OCI-LY1 (cell line): Measurements from ENCODE around the gene NPC2.

Experiments
- H2AFZ ChIP-seq: fragments of 200-600 bp; sonication (generic), shearing (Covaris generic); 2 replicates; pipeline ENCODE4 v1.6.0; 2014; ENCODE audit warnings: antibody characterized with exemption, mild to moderate bottlenecking, low read length
- H3F3A ChIP-seq: fragments of 200-600 bp; sonication (generic), shearing (Covaris generic); 2 replicates; pipeline ENCODE4 v1.6.0; 2014; ENCODE audit warnings: mild to moderate bottlenecking, antibody characterized with exemption, low read length, moderate library complexity; ENCODE audit not compliant: insufficient read depth
- H3K27ac ChIP-seq: fragments of 200-600 bp; sonication (generic); 2 replicates; pipeline ENCODE4 v1.5.1; 2014; ENCODE audit warnings: low read length, mixed run types, mild to moderate bottlenecking, low read depth; ENCODE audit not compliant: poor library complexity, severe bottlenecking
- H3K27me3 ChIP-seq: fragments of 200-600 bp; sonication (generic); 2 replicates; pipeline ENCODE4 v1.6.0; 2014; ENCODE audit warnings: antibody characterized with exemption, mild to moderate bottlenecking, low read length, moderate library complexity; ENCODE audit not compliant: insufficient read depth
- H3K36me3 ChIP-seq: fragments of 200-600 bp; sonication (generic); 2 replicates; pipeline ENCODE4 v1.6.1; 2014; ENCODE audit warnings: mild to moderate bottlenecking, antibody characterized with exemption, low read length, moderate library complexity, mixed read lengths; ENCODE audit not compliant: insufficient read depth
- H3K4me1 ChIP-seq: fragments of 200-600 bp; sonication (generic); 2 replicates; pipeline ENCODE4 v1.5.1; 2014; ENCODE audit warnings: mild to moderate bottlenecking, low read length, moderate library complexity; ENCODE audit not compliant: insufficient read depth, severe bottlenecking
- H3K4me2 ChIP-seq: fragments of 200-600 bp; sonication (generic), shearing (Covaris generic); 2 replicates; pipeline ENCODE4 v1.6.1; 2014; ENCODE audit warnings: low read length
- H3K4me3 ChIP-seq: fragments of 200-600 bp; sonication (generic); 2 replicates; pipeline ENCODE4 v1.5.1; 2014; ENCODE audit warnings: low read length, low read depth, mild to moderate bottlenecking, mixed read lengths; ENCODE audit not compliant: poor library complexity, severe bottlenecking
- H3K79me2 ChIP-seq: fragments of 200-600 bp; shearing (Covaris generic); 2 replicates; pipeline ENCODE4 v1.6.1; 2016; ENCODE audit warnings: mixed run types, low read length, mixed read lengths; ENCODE audit not compliant: insufficient read depth
- H3K9ac ChIP-seq: fragments of 200-600 bp; sonication (generic), shearing (Covaris generic); 2 replicates; pipeline ENCODE4 v1.6.1; 2014; ENCODE audit warnings: mild to moderate bottlenecking, low read length, mixed read lengths
- H3K9me2 ChIP-seq: fragments of 200-600 bp; sonication (generic), shearing (Covaris generic); 2 replicates; pipeline ENCODE4 v1.6.1; 2014; ENCODE audit warnings: low read depth, mild to moderate bottlenecking, low read length, mixed read lengths
- H3K9me3 ChIP-seq: fragments of 200-600 bp; shearing (Covaris generic); 2 replicates; pipeline ENCODE4 v1.6.1; 2014; ENCODE audit warnings: low read length, mixed read lengths
- H4K20me1 ChIP-seq: fragments of 200-600 bp; sonication (generic), shearing (Covaris generic); 2 replicates; pipeline ENCODE4 v1.6.0; 2016; ENCODE audit warnings: mild to moderate bottlenecking, low read length; ENCODE audit not compliant: insufficient read depth
- EZH2 ChIP-seq: fragments of 200-600 bp; sonication (generic), shearing (Covaris generic); IDR thresholded peaks from 2 replicates; pipeline ENCODE4 v1.8.0; 2017; ENCODE audit warnings: borderline replicate concordance, mixed run types, mild to moderate bottlenecking, antibody characterized with exemption, low read length, moderate library complexity, mixed read lengths
- TF ChIP-seq, protein P1 (sequence below): fragments of 200-600 bp; sonication (generic), shearing (Covaris generic); IDR thresholded peaks from 2 replicates; pipeline ENCODE4 v1.5.1; 2017; ENCODE audit warnings: mild to moderate bottlenecking, antibody characterized with exemption, low read length, moderate library complexity, mixed read lengths

NPC2 gene

GRCh38 chr14:74510223-74510931 is 17.3 kb upstream of the NPC2 start:
- no peaks in the 10 kb centered on the region for H3K79me2 ChIP-seq
- no peaks in the 10 kb centered on the region for H3K9me2 ChIP-seq
- H3K9me3 ChIP-seq = no peaks in the 10 kb centered on the region
- H3K36me3 ChIP-seq = no peaks in the 10 kb centered on the region
- no peak overlapping the region for H3K4me2 ChIP-seq
- H3K4me1 ChIP-seq = no peaks in the 10 kb centered on the region
- H3K9ac ChIP-seq = no peak overlapping the region
- H4K20me1 ChIP-seq = no peaks in the 10 kb centered on the region
- H3F3A ChIP-seq = no peaks in the 10 kb centered on the region
- no peak overlapping the region for H3K4me3 ChIP-seq
- no peak for TF ChIP-seq EZH2
- TF ChIP-seq, protein P1, sequence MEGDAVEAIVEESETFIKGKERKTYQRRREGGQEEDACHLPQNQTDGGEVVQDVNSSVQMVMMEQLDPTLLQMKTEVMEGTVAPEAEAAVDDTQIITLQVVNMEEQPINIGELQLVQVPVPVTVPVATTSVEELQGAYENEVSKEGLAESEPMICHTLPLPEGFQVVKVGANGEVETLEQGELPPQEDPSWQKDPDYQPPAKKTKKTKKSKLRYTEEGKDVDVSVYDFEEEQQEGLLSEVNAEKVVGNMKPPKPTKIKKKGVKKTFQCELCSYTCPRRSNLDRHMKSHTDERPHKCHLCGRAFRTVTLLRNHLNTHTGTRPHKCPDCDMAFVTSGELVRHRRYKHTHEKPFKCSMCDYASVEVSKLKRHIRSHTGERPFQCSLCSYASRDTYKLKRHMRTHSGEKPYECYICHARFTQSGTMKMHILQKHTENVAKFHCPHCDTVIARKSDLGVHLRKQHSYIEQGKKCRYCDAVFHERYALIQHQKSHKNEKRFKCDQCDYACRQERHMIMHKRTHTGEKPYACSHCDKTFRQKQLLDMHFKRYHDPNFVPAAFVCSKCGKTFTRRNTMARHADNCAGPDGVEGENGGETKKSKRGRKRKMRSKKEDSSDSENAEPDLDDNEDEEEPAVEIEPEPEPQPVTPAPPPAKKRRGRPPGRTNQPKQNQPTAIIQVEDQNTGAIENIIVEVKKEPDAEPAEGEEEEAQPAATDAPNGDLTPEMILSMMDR = no peak
- no peaks in the 10 kb centered on the region for H3K27me3 ChIP-seq
- H2AFZ ChIP-seq = no peak overlapping the region
- H3K27ac ChIP-seq = no peak overlapping the region

GRCh38 chr14:74509587-74510222 is 16.6 kb upstream of the NPC2 start:
- H3K4me1 ChIP-seq = no peaks in the 10 kb centered on the region

GRCh38 chr14:74508844-74509428 is 15.8 kb upstream of the NPC2 start:
- H3K9ac ChIP-seq = no peak overlapping the region
- H3K36me3 ChIP-seq = no peaks in the 10 kb centered on the region
- no peaks in the 10 kb centered on the region for H3K79me2 ChIP-seq
- H3K9me3 ChIP-seq = no peaks in the 10 kb centered on the region
- TF ChIP-seq, protein P1 = no peak
- TF ChIP-seq EZH2 = no peak
- no peaks in the 10 kb centered on the region for H3K9me2 ChIP-seq
- H3K27ac ChIP-seq = no peak overlapping the region
- H3K4me2 ChIP-seq = no peak overlapping the region
- H2AFZ ChIP-seq = no peak overlapping the region
- H4K20me1 ChIP-seq = no peaks in the 10 kb centered on the region
- no peaks in the 10 kb centered on the region for H3F3A ChIP-seq
- H3K4me3 ChIP-seq = no peak overlapping the region
- H3K4me1 ChIP-seq = no peaks in the 10 kb centered on the region
- no peaks in the 10 kb centered on the region for H3K27me3 ChIP-seq

More at GRCh38 chr14:74509587-74510222, 16.6 kb upstream of the NPC2 start:
- Histone ChIP-seq H3K36me3 (no peaks in the 10 kb centered on the region), H3K79me2 (no peaks in the 10 kb centered on the region), H3K9me3 (no peaks in the 10 kb centered on the region), H3K9me2 (no peaks in the 10 kb centered on the region), H2AFZ (no peak overlapping the region), H3K4me3 (no peak overlapping the region), H3K27me3 (no peaks in the 10 kb centered on the region), H3K9ac (no peak overlapping the region), H3K27ac (no peak overlapping the region), H3K4me2 (no peak overlapping the region), H4K20me1 (no peaks in the 10 kb centered on the region), H3F3A (no peaks in the 10 kb centered on the region)
- no peak for TF ChIP-seq EZH2
- TF ChIP-seq, protein P1 = no peak
